IMR-90 (cell line): ENCODE data around the gene CITED4. TPM values are rescaled to one million over a fixed set of nuclear protein-coding genes. Genes with fewer than 3 reads are reported as not detected.

Experiments used
- ATAC-seq: fragments of 200-7000 bp; cut with Tn5 transposase; 2 replicates; pipeline ENCODE4 v1.9.1; 2020; ENCODE audit warnings: low read depth, mild to moderate bottlenecking, moderate library complexity
- BruUV-seq: library from RNA; stranded (reverse); fragments of 400-500 nt; replicated peaks from 2 replicates; lab custom pipeline; 2021; lab: Mats Ljungman, UMichigan
- CTCF ChIA-PET: fragments of 300-600 bp; formaldehyde crosslinking; extraction: SDS; loops from one replicate; lab custom pipeline; 2021; ENCODE audit warnings: antibody characterized with exemption; lab: Yijun Ruan, JAX
- POLR2A ChIA-PET: fragments of 300-600 bp; sonication (Branson Sonifier 250); formaldehyde crosslinking; loops from one replicate; lab custom pipeline; 2022; ENCODE audit warnings: antibody characterized with exemption; ENCODE audit not compliant: unreplicated experiment; lab: Charles Lee
- DNase-seq: peaks from one replicate; pipeline ENCODE4 v3.0.0; 2013
- H2AFZ ChIP-seq: replicated peaks from 2 replicates; pipeline ENCODE3; 2013; ENCODE audit warnings: low read length, mild to moderate bottlenecking; ENCODE audit not compliant: poor library complexity
- H2AK5ac ChIP-seq: 2 replicates; pipeline ENCODE4 v1.6.1; 2013; ENCODE audit warnings: low read depth, low read length, inconsistent platforms
- H2AK9ac ChIP-seq: replicated peaks from 2 replicates; pipeline ENCODE3; 2013; ENCODE audit warnings: mild to moderate bottlenecking, low read depth, low read length, moderate library complexity; ENCODE audit not compliant: poor library complexity
- H2BK120ac ChIP-seq: 2 replicates; pipeline ENCODE4 v1.6.1; 2013; ENCODE audit warnings: low read depth, low read length, inconsistent platforms
- H2BK15ac ChIP-seq: 3 replicates; pipeline ENCODE4 v1.6.1; 2013; ENCODE audit warnings: low read depth, low read length, inconsistent platforms
- H2BK20ac ChIP-seq: 2 replicates; pipeline ENCODE4 v1.6.1; 2013; ENCODE audit warnings: low read depth, mild to moderate bottlenecking, inconsistent platforms, low read length, moderate library complexity
- H2BK5ac ChIP-seq: 2 replicates; pipeline ENCODE4 v1.6.1; 2013; ENCODE audit warnings: mild to moderate bottlenecking, low read depth, low read length, inconsistent platforms; ENCODE audit not compliant: poor library complexity, severe bottlenecking
- H3K14ac ChIP-seq: replicated peaks from 2 replicates; pipeline ENCODE4 v1.6.1; 2013; ENCODE audit warnings: low read depth, low read length, inconsistent platforms
- H3K18ac ChIP-seq: 2 replicates; pipeline ENCODE4 v1.6.1; 2013; ENCODE audit warnings: low read depth, low read length, control low read depth
- H3K23ac ChIP-seq: 2 replicates; pipeline ENCODE4 v1.6.1; 2013; ENCODE audit warnings: low read depth, low read length, inconsistent platforms
- H3K27ac ChIP-seq: 2 replicates; pipeline ENCODE4 v1.5.1; 2013; ENCODE audit warnings: mild to moderate bottlenecking, control low read depth, low read length; ENCODE audit not compliant: insufficient read depth
- H3K27me3 ChIP-seq: 2 replicates; pipeline ENCODE4 v1.6.1; 2013; ENCODE audit warnings: low read length; ENCODE audit not compliant: control insufficient read depth, insufficient read depth
- H3K36me3 ChIP-seq: 2 replicates; pipeline ENCODE4 v1.6.1; 2013; ENCODE audit warnings: low read length, mixed read lengths; ENCODE audit not compliant: control insufficient read depth, insufficient read depth
- H3K4ac ChIP-seq: 2 replicates; pipeline ENCODE4 v1.6.1; 2013; ENCODE audit warnings: low read depth, low read length, inconsistent platforms
- H3K4me1 ChIP-seq: 2 replicates; pipeline ENCODE4 v1.6.1; 2013; ENCODE audit warnings: low read length, mixed read lengths; ENCODE audit not compliant: control insufficient read depth, insufficient read depth
- H3K4me2 ChIP-seq: 2 replicates; pipeline ENCODE4 v1.6.1; 2013; ENCODE audit warnings: low read depth, mild to moderate bottlenecking, control low read depth, low read length, moderate library complexity
- H3K4me3 ChIP-seq: 2 replicates; pipeline ENCODE4 v1.5.1; 2013; ENCODE audit warnings: low read depth, mild to moderate bottlenecking, control low read depth, low read length, moderate library complexity; ENCODE audit not compliant: insufficient read depth
- H3K56ac ChIP-seq: 2 replicates; pipeline ENCODE4 v1.6.1; 2013; ENCODE audit warnings: low read length, inconsistent platforms; ENCODE audit not compliant: insufficient read depth; ENCODE audit errors: extremely low read depth
- H3K79me1 ChIP-seq, 2 experiments: 2 replicates each; pipeline ENCODE4 v1.6.1; 2013; ENCODE audit warnings: low read length in 2 of 2, inconsistent platforms in 1 of 2, low read depth in 1 of 2
- H3K9ac ChIP-seq: 2 replicates; pipeline ENCODE4 v1.6.1; 2013; ENCODE audit warnings: low read depth, low read length, control low read depth
- H3K9me1 ChIP-seq: 2 replicates; pipeline ENCODE4 v1.6.1; 2013; ENCODE audit warnings: low read length, inconsistent platforms; ENCODE audit not compliant: insufficient read depth
- H3K9me3 ChIP-seq: 2 replicates; pipeline ENCODE4 v1.6.1; 2013; ENCODE audit warnings: low read length; ENCODE audit not compliant: control insufficient read depth, insufficient read depth
- H4K20me1 ChIP-seq: 2 replicates; pipeline ENCODE4 v1.6.1; 2013; ENCODE audit warnings: low read length, inconsistent platforms; ENCODE audit not compliant: insufficient read depth
- H4K5ac ChIP-seq: 2 replicates; pipeline ENCODE4 v1.6.1; 2013; ENCODE audit warnings: mild to moderate bottlenecking, low read depth, low read length, control low read depth
- H4K8ac ChIP-seq, 2 experiments: 2 replicates each; pipeline ENCODE4 v1.6.1; 2013; ENCODE audit warnings: low read depth in 2 of 2, low read length in 2 of 2, control low read depth in 1 of 2, inconsistent platforms in 1 of 2
- H4K91ac ChIP-seq: 2 replicates; pipeline ENCODE4 v1.6.1; 2013; ENCODE audit warnings: low read depth, low read length, inconsistent platforms; ENCODE audit not compliant: insufficient read depth
- BHLHE40 ChIP-seq: fragments of 150-350 bp; IDR thresholded peaks from 2 replicates; pipeline ENCODE4 v1.6.1; 2016; ENCODE audit warnings: mild to moderate bottlenecking, low read depth, low read length
- CEBPB ChIP-seq: IDR thresholded peaks from 2 replicates; pipeline ENCODE4 v1.6.1; 2012; ENCODE audit warnings: low read depth, low read length, improper control_type of control experiment
- CHD1 ChIP-seq: IDR thresholded peaks from 2 replicates; pipeline ENCODE4 v1.6.1; 2012; ENCODE audit warnings: low read depth, low read length, improper control_type of control experiment
- FOS ChIP-seq: fragments of 150-350 bp; IDR thresholded peaks from 2 replicates; pipeline ENCODE4 v1.6.1; 2016; ENCODE audit warnings: low read depth, low read length
- MAFK ChIP-seq: IDR thresholded peaks from 2 replicates; pipeline ENCODE4 v1.6.1; 2012; ENCODE audit warnings: low read depth, low read length, improper control_type of control experiment
- MAZ ChIP-seq: IDR thresholded peaks from 2 replicates; pipeline ENCODE4 v1.6.1; 2012; ENCODE audit warnings: low read depth, mild to moderate bottlenecking, low read length, improper control_type of control experiment, moderate library complexity, borderline replicate concordance
- MXI1 ChIP-seq: IDR thresholded peaks from 2 replicates; pipeline ENCODE4 v1.6.1; 2012; ENCODE audit warnings: low read depth, mild to moderate bottlenecking, low read length, moderate library complexity, borderline replicate concordance
- NFE2L2 ChIP-seq: fragments of 150-350 bp; IDR thresholded peaks from 2 replicates; pipeline ENCODE4 v1.6.1; 2016; ENCODE audit warnings: low read depth, mild to moderate bottlenecking, low read length
- POLR2A ChIP-seq: IDR thresholded peaks from 2 replicates; pipeline ENCODE4 v1.6.1; 2012; ENCODE audit warnings: mild to moderate bottlenecking, low read depth, low read length
- RAD21 ChIP-seq: IDR thresholded peaks from 2 replicates; pipeline ENCODE4 v1.6.1; 2012; ENCODE audit warnings: low read length, improper control_type of control experiment
- RCOR1 ChIP-seq: IDR thresholded peaks from 2 replicates; pipeline ENCODE4 v1.6.1; 2012; ENCODE audit warnings: mild to moderate bottlenecking, low read length, improper control_type of control experiment; ENCODE audit not compliant: insufficient replicate concordance
- RFX5 ChIP-seq: IDR thresholded peaks from 2 replicates; pipeline ENCODE4 v1.8.0; 2012; ENCODE audit warnings: low read depth, mild to moderate bottlenecking, low read length, moderate library complexity
- SMC3 ChIP-seq: fragments of 150-350 bp; IDR thresholded peaks from 2 replicates; pipeline ENCODE4 v1.6.1; 2016; ENCODE audit warnings: low read depth, mild to moderate bottlenecking, antibody characterized with exemption, low read length, moderate library complexity
- WGBS, 2 experiments: methylation state at CpG; one replicate each; pipeline versions ENCODE4 v1.1.5 to v1.1.7; 2013; ENCODE audit warnings: missing lambda C conversion rate in 2 of 2; ENCODE audit not compliant: insufficient read length in 1 of 2; ENCODE audit errors: extremely low coverage in 2 of 2; 5-methylcytosine and 5-hydroxymethylcytosine counted together
- dilution Hi-C: fragments of 300-500 bp; cut with HindIII; formaldehyde crosslinking; loops from one replicate; pipeline ENCODE4 v1.14.3; 2018; ENCODE audit warnings: low sequenced_read_pairs; ENCODE audit not compliant: unreplicated experiment
- in situ Hi-C: fragments of 300-500 bp; cut with MboI; formaldehyde crosslinking; loops from 3 replicates; pipeline ENCODE4 v1.14.3; 2019; ENCODE audit warnings: low sequenced_read_pairs, inconsistent platforms, mixed read lengths
- intact Hi-C: fragments of 100-400 bp; cut with micrococcal nuclease; formaldehyde crosslinking; loops from 2 replicates; pipeline ENCODE4 v1.10.0; 2022
- polyA plus RNA-seq, 3 experiments: library from polyadenylated mRNA; depleted of rRNA; stranded (reverse); fragments of >200 nt; gene quantifications; 2 replicates each; pipeline ENCODE4 v1.2.3, GENCODE V29; 2012; ENCODE audit warnings: low replicate concordance in 1 of 3
- total RNA-seq: library from RNA; depleted of rRNA; stranded (reverse); fragments of >200 nt; gene quantifications from 2 replicates; pipeline ENCODE4 v1.2.3, GENCODE V29; 2012
- TF ChIP-seq, protein P1 (sequence below): fragments of 150-350 bp; IDR thresholded peaks from 2 replicates; pipeline ENCODE4 v1.6.1; 2017; ENCODE audit warnings: mild to moderate bottlenecking, antibody characterized with exemption, low read length, low read depth
- TF ChIP-seq, protein P2 (sequence below): conservative IDR thresholded peaks from 2 replicates; pipeline ENCODE4 v1.5.1; 2012; ENCODE audit warnings: mild to moderate bottlenecking, low read depth, low read length, improper control_type of control experiment
- TF ChIP-seq, protein P3 (sequence below): fragments of 150-350 bp; IDR thresholded peaks from 2 replicates; pipeline ENCODE4 v1.6.1; 2016; ENCODE audit warnings: low read depth, mild to moderate bottlenecking, low read length, moderate library complexity, borderline replicate concordance

CITED4 gene
- total and polyA plus RNA-seq, 2 of the 4 experiments (the other 2 are of a cell fraction), result under 0.01 to 1.6 TPM

DNA sequence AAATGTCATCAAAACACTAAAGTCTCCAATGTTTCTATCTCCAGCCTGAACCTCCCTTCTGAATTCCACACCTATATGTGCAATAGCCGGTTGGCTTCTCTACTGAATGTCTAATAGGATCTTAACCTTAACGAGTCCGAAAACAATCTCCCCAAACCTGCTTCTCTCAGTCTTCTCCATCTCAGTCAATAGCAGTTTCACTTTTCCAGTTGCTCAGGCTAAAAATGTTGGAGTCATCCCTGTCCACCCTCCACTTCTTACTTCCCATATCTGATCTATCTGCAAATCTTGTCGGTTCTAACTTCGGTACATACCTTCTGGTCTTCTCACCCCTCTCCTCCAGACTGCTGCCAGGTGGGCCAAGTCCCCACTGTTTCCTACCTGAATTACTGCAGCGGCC lies 25.5 kb upstream of the CITED4 start:
- Histone ChIP-seq H3K79me1 (no peaks in the 10 kb centered on the region), H3K4me3 (no peak overlapping the region), H3K56ac (no peak overlapping the region), H4K91ac (no peak overlapping the region), H3K9me3 (no peaks in the 10 kb centered on the region), H2BK120ac (no peak overlapping the region), H3K4me1 (no peaks in the 10 kb centered on the region), H3K4me2 (no peak overlapping the region), H3K14ac (no peak overlapping the region), H3K36me3 (no peaks in the 10 kb centered on the region), H2AFZ (no peak overlapping the region), H3K23ac (no peak overlapping the region), H3K9me1 (no peaks in the 10 kb centered on the region), H2AK5ac (no peak overlapping the region), H3K27ac (no peak overlapping the region), H3K27me3 (peaks cover 13% of the 10 kb centered on the region; the same call in 1 of the 2 replicates), H2BK20ac (no peak overlapping the region), H3K9ac (no peak overlapping the region), H4K20me1 (no peaks in the 10 kb centered on the region), H2BK15ac (no peak overlapping the region), H3K18ac (no peak overlapping the region), H2AK9ac (no peak overlapping the region), H3K4ac (no peak overlapping the region), H2BK5ac (no peak overlapping the region), H4K8ac (no peak overlapping the region), H4K5ac (no peak overlapping the region)
- ATAC-seq (no peak), DNase-seq (no peak)
- intact Hi-C loops, result no loop called here
- dilution Hi-C loops, result no loop called here
- no TSS peak for BruUV-seq
- WGBS, 2 experiments, result 82% methylated on average over 6 of the region's 6 CpGs; no CpG with 5 or more reads in 1 of the 2 experiments
- ChIA-PET CTCF (interaction anchor here (1.3 kb wide), 1 partner anchor 14 kb away, joined by 3 read pairs; no protein-coding TSS in a partner anchor), POLR2A (no interaction called here)
- TF ChIP-seq SMC3, result no peak
- TF ChIP-seq FOS, result no peak
- TF ChIP-seq, protein P1, sequence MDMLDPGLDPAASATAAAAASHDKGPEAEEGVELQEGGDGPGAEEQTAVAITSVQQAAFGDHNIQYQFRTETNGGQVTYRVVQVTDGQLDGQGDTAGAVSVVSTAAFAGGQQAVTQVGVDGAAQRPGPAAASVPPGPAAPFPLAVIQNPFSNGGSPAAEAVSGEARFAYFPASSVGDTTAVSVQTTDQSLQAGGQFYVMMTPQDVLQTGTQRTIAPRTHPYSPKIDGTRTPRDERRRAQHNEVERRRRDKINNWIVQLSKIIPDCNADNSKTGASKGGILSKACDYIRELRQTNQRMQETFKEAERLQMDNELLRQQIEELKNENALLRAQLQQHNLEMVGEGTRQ, result no peak
- TF ChIP-seq RFX5, result no peak
- TF ChIP-seq MXI1, result no peak
- no peak for TF ChIP-seq RAD21
- no peak for TF ChIP-seq NFE2L2
- TF ChIP-seq, protein P2, sequence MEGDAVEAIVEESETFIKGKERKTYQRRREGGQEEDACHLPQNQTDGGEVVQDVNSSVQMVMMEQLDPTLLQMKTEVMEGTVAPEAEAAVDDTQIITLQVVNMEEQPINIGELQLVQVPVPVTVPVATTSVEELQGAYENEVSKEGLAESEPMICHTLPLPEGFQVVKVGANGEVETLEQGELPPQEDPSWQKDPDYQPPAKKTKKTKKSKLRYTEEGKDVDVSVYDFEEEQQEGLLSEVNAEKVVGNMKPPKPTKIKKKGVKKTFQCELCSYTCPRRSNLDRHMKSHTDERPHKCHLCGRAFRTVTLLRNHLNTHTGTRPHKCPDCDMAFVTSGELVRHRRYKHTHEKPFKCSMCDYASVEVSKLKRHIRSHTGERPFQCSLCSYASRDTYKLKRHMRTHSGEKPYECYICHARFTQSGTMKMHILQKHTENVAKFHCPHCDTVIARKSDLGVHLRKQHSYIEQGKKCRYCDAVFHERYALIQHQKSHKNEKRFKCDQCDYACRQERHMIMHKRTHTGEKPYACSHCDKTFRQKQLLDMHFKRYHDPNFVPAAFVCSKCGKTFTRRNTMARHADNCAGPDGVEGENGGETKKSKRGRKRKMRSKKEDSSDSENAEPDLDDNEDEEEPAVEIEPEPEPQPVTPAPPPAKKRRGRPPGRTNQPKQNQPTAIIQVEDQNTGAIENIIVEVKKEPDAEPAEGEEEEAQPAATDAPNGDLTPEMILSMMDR, result no peak
- TF ChIP-seq RCOR1, result no peak
- TF ChIP-seq, protein P3, sequence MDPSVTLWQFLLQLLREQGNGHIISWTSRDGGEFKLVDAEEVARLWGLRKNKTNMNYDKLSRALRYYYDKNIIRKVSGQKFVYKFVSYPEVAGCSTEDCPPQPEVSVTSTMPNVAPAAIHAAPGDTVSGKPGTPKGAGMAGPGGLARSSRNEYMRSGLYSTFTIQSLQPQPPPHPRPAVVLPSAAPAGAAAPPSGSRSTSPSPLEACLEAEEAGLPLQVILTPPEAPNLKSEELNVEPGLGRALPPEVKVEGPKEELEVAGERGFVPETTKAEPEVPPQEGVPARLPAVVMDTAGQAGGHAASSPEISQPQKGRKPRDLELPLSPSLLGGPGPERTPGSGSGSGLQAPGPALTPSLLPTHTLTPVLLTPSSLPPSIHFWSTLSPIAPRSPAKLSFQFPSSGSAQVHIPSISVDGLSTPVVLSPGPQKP, result no peak
- TF ChIP-seq POLR2A, result no peak
- no peak for TF ChIP-seq BHLHE40
- no peak for TF ChIP-seq CEBPB
- no peak for TF ChIP-seq CHD1
- no peak for TF ChIP-seq MAZ
- no peak for TF ChIP-seq MAFK
- in situ Hi-C loops, result no loop called here
